ENCODE results near the gene MTG2.
A peak's percentile ranks its signal among the peaks of the same experiment; 100 is the strongest.

The MTG2 gene

DNA sequence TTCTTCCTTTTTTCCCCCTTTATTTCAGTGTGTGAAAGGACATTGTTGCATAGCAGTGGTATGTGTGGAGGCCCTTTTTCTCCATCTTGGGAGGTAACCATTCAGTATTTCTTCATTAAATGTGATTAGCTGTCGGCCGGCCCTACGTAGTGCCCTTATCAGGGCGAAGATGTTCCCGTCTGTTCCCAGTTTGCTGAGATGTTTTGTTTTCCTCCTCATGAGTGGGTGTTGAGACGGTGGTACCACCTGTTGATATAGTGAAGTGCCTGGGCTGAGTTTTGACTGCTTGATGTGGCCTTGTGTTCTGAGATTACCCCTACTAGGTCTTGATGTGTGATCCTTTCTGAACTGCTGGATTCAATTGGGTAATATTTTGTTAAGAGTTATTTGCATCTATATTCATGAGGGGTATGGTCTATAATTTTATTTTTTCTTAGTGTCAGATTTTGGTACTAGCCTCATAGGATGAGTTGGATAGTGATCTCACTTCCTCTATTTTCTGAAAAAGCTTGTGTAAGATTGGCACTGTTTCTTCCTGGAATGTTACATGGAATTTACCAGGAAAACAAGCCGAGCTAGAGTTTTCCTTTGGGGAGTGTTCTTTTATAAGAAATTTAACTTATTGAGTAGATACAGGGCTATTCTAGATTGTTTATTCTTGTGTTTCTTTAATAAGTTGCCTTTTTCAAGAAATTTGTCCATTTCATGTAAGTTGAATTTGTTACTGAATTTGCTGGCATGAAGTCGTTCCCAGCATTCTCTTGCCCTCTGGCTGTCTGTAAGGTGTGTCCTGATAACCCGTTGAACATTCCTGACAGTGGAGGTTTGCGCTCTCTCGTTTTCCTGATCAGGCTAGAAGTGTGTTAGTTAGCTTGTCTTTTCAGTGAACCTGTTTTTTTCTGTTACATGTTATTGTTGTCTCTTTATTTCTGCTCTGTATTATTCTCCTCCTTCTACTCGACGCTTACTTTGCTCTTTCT, 4.3 kb downstream of the MTG2 start:
- DNase-seq = no peak

DNA sequence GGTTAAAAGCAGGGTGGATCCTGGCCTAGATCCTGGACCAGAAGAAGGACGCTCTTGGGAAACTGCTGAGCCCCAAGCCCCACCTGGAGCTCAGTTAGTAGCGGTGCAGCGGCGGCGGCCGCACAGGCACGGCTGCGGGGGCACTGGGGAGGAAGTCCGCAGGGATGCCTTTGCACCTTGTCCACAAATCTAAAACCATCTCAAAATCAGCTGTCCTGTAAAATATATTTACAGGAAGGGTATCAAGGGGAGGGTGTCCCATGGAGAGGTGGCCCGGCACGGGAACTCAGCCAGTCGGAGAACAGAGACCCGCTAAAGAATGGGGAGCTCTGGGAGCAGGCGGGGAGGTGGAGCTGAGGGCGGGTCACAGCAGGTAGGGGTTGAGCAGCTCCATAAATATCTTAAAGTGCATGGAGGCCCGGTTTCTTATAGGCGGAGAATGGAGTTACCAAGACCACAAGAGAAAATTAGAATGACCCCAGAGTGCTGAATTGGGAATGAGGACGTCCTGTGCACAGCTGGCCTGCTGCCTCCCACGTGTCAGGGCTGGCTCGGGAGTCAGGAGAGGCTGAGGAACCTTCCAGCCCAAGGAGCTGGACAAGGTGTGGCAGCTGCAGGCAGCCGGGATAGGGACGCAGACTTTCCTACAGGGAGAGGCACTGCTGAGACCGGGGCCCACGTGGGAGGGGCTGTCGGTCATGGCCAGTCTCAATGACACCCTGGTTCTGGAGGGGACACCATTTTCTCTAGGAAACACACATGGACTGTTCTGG, 8.0 kb downstream of the MTG2 start:
- DNase-seq = no peak

DNA sequence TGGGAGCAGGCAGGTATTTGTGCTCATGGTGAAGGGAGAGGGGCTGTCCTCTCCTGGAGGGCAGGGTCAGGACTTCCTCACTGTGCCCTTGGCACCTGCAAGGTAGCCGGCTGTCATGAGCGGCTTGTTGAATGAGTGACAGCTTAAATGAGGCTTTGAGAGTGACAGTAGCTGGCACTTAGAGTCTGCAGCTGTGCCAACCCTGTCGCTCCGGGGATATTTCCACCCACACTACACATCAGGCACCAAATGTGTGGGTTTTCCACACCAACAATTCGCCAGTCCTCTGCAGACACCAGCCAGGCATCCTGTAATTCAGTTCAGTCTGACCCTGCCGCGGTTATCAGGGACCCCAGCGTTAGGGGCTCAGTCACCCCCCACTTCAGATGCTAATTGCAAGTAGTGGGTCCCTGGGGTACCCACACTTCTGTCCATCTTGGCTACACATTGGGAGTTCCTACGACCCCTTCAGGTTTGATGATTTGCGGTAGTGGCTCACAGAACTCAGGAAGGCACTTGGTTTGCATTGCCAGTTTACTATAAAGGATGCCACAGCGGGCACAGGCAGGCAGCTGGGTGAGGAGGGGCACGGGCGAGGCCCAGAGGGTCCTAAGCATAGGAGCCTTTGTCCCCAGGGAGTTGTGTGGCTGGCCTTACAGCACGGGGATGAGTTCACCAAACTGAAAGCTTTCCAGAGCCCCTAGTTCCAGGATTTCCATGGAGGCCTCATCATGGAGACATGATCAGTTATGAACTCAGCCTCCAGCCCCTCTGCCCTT, 9.1 kb downstream of the MTG2 start:
- DNase-seq = no peak

DNA sequence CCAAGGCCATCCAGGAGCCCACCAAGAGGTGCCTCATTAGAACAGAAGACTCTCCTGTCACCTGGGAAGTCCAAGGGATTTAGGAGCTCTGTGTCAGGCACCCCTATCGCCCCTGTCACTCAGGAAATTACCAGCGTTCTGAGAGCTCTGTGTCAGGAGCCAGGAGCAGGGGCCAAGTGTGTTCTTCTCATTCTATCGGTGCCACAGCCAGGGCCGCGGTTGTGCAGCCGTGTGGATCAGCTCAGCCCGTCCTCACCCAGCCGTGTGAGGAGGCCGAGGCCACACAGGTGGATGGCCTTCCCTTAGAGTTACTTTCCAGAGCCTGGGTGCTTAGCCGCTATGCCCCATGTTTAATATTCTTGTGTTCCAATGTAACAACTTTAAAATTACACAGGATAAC, 9.8 kb downstream of the MTG2 start:
- DNase-seq = no peak

DNA sequence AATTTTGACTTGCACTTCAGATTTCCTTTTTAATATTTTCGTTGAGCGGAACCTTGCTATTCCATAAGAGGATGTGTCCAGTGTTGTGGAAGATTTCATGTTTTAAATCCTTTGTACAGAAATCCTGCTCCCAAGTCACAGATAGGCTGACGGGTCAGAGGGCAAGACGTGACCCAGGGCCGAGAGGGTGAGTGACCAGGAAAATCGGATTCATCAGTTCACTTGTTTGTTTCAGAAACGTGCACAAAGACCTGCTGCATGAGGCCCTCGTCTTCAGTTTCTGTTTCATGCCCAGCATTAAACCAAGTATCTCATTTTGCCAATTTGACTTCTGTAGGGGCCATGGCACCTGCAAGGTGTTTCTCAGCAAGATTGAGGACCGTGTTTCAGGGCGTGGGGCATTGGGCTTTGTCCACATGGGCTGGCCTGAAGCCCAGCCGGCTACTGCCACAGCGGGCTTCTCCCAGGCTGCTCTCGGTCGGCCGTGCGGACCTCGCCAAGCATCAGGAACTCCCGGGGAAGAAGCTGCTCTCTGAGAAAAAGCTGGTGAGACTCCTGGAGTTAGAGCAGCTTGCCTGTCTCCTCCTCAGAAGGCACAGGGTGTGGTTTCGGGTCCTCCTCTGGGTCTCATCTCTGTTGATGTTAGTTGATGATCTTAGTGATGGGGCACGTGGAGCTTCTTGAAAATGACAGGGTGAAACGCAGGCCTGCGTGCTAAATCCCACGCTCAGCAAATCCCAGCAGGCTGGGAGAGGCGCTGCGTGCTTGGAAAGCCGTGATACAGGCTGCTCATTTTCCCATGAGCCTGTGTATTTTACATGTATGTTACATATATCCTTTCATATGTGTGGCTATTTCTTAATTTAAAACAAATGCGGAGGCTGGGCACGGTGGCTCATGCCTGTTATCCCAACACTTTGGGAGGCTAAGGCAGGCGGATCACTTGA, 10.5 kb downstream of the MTG2 start:
- no peak for DNase-seq

DNA sequence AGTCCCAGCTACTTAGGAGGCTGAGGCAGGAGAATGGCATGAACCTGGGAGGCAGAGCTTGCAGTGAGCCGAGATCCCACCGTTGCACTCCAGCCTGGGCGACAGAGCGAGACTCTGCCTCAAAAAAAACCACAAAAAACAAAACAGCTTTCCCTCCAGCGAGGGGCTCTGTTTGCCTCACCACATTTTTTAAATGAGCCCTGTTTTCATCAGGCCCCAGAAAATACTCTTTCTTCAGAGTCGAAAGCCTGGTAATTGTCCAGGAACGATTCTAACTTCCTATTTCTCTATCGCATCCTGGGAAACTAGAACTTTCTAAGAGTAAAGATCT, 12.2 kb downstream of the MTG2 start:
- DNase-seq = no peak

DNA sequence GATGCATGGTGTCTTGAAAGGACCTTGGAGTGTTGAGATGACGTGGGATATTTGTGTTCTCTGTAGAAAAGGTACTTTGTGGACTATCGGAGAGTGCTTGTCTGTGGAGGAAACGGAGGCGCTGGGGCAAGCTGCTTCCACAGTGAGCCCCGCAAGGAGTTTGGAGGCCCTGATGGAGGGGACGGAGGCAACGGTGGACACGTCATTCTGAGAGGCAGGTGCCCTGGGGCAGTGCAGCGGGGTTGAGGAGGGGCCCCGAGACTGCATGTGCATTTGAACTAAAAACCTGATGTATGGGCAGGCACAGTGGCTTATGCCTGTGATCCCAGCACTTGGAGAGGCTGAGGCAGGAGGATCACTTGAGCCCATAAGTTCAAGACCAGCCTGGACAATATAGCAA, 12.9 kb downstream of the MTG2 start:
- no peak for DNase-seq

DNA sequence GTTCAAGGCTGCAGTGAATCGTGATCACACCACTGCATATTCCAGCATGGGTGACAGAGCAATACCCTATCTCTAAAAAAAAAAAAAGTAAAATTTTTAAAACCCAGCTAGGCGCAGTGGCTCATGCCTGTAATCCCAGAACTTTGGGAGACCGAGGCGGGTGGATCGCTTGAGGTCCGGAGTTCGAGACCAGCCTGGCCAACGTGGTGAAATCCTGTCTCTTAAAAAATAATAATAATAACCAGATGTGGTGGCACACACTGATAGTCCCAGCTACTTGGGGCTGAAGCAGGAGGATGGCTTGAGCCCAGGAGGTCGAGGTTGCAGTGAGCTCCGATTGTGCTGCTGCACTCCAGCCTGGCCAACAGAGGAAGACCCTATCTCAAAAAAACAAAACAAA, 13.5 kb downstream of the MTG2 start:
- DNase-seq = no peak

DNA sequence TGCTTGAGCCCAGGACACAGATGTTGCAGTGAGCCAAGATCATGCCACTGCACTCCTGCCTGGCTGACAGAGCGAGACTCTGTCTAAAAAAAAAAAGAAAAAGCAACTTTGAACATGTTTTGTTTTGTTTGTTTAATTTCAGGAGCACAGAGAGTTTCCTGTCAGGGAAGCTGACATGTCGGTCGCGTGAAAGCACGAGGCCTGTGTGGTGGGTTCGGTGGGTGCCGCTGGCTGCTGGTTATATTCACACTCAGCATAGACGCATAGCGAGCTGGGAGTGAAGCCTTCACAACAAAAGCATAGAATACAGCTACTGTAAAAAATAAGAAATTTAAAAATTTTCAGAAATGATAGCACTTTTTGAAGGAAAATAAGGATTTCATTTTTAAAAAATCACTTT, 14.5 kb downstream of the MTG2 start:
- DNase-seq = no peak

DNA sequence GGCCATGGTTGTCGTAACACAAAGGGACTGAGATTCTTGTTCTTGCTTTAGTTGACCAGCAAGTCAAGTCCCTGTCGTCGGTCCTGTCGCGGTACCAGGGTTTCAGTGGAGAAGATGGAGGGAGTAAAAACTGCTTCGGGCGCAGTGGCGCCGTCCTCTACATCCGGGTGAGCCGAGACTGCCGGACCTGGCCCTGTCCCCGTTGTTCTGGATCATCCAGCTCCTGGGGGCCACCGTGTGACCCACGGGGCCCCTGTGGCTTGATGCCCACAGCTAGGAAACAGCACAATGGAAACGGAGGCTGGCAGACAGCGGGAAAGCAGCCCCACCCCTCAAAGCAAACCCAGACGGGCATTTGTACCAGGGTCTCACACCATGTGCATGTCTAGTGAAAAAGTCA, 15.0 kb downstream of the MTG2 start:
- DNase-seq = no peak

DNA sequence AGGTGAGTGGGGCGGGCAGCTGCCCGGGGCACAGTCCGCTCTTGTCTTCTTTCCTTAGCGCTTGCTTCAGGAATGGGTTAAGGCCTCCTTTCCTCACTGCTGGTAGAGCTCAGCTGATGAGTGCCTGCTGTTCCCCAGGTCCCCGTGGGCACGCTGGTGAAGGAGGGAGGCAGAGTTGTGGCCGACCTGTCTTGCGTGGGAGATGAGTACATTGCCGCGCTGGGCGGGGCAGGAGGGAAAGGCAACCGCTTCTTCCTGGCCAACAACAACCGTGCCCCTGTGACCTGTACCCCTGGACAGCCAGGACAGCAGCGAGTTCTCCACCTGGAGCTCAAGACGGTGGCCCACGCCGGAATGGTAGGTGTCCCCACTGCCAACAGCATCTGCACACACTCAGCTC, 15.7 kb downstream of the MTG2 start:
- no peak for DNase-seq

DNA sequence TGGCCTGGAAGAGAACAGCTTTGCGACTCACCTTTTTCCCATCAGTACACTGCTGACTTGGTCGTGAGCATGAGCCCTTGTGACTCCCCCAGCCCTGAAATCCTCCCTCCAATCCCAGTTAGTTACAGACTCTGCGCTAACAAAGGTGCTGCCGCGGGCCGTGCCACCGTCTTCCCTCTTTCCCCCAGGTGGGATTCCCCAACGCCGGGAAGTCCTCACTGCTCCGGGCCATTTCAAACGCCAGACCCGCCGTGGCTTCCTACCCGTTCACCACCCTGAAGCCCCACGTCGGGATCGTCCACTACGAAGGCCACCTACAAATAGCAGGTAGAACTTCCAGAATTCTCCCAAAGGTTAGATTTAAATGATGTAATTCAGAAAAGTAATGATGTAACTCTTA, 16.1 kb downstream of the MTG2 start:
- DNase-seq = no peak

DNA sequence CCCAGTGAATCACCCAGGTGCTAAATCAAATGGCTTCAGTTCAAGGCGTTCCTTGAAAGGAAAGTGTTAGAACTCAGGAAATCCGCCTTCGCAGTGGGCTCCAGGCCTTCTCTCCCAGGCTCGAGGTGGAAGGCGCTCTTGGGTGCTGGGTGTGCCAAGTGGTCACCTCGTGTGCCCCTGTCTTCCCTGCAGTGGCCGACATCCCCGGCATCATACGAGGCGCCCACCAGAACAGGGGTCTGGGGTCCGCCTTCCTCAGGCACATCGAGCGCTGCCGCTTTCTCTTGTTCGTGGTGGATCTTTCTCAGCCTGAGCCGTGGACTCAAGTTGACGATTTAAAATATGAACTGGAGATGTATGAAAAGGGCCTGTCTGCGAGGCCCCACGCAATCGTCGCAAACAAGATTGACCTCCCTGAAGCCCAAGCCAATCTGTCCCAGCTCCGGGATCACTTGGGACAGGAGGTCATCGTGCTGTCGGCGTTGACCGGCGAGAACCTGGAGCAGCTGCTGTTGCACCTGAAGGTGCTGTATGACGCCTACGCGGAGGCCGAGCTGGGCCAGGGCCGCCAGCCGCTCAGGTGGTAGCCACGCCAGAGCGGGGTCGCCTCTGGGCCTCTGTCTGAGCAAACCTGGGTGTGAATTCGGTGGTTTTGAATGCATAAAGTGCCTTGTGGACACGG, 17.8 kb downstream of the MTG2 start:
- no peak for DNase-seq

DNA sequence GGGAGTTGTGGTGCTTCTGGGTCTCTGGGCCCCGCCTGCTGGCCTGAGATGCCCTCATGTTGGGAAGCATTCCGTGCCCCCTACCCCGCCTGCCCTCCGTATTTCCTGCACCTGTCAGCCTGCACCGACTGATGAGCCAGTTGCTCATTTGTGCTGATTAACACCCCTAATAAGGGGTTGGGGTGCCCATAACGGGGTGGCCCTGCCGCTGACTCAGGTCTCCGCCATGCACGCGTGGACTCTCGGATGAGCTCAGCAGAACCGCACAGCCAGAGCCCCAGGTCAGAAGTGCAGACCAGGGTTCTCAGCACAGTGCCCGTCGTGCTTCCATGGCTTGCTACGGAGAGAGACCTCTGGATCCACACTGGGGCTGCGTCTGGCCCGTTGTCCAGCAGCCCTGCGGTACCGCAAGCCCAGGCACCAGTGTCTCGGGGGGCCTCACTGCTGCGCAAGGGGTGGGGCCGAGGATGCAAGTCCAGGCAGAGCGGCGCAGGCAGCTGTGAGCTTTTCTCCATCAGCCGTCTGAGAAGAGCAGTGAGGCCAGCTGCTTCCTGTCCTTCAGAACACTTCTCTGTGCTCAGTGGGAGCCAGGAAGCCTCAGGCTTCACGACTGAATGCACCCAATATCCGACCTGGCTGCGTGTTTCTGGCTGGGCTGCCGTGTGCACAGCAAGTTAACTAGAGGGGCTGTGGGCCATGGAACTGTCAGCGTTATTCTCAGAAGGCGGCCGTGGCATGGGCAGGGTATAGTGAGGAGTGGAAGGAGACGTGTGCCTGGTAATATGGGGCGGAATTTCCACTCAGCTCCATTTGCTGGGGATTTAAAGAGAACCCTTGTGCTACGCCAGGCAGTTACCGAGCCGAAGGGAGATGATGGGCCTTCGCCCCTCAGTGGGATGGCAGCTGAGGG, 18.6 kb downstream of the MTG2 start:
- DNase-seq = peak; percentile 69

DNA sequence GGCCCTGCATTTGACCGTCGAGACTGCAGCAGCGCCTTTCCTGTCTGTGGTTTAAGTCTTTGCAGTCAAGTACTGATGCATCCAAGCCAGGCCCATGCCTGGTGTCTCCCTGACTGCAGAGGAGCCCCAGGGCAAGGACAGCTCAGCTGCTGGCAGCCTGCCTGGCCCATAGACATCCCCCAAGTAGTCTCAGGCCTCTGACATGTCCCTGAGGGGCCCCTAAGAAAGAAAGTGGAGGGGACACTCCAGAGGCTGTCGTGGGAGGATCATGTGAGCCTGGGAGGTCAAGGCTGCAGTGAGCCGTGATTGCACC, 19.2 kb downstream of the MTG2 start:
- no peak for DNase-seq

DNA sequence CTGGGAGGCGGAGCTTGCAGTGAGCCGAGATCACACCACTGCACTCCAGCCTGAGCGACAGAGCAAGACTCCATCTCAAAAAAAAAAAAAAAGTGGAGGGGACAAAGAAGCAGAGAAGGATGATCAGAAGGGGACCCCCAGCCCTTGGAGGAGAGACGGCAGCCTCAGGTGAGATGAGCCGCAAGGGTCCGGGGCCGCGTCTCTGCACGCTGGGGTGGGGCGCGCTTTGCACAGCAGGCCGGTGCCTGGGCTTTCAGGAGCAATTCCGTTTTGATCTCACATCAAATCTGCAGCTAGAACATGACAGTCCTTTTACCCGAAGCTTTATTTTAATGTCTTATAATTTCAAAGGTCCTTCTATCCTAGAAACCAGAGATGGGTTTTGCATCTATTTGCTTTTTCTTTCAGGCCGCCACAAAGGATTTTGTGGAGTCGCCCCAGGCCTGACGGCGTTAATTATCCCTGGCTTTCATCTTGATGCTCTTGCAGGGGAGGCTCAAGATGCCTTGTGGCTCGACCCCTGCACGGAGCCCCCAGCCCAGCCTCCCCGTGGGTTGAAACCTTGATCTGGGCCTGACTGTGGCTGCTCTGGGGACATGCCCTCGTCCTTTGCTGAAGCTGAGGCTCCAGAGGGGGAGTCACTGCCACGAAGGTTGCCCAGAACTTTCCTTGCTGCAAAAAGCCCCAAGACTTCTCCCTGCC, 20.0 kb downstream of the MTG2 start:
- DNase-seq = no peak

DNA sequence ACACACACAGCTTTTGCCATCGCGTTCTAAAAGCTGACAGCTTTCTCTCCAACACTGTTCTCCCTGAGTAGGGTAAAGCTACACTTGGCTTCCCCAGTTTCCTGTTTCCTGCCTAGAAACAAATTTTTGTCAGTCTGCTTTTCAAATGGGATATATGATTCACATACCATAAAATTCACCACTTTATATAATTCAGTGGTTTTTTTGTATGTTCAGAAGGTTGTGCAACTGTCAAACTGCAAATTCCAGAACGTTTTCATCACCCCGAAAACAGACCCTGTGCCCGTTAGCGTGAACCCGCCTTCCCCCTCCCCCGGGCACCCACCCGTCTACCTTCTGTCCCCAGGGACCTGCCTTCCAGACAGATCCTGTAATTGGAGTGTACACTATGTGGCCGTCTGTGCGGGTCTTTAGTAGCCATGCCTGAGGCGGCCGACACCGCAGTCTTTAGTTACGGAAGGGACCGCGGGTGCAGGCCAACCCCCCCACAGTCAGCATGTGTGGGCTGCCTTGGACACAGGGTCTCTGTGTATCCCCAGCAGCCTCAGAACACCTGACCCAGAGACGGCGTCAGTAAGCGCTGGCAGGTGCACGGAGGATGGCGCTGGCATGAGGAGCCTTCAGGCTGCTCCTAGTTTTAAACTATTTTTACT, 20.7 kb downstream of the MTG2 start:
- no peak for DNase-seq

DNA sequence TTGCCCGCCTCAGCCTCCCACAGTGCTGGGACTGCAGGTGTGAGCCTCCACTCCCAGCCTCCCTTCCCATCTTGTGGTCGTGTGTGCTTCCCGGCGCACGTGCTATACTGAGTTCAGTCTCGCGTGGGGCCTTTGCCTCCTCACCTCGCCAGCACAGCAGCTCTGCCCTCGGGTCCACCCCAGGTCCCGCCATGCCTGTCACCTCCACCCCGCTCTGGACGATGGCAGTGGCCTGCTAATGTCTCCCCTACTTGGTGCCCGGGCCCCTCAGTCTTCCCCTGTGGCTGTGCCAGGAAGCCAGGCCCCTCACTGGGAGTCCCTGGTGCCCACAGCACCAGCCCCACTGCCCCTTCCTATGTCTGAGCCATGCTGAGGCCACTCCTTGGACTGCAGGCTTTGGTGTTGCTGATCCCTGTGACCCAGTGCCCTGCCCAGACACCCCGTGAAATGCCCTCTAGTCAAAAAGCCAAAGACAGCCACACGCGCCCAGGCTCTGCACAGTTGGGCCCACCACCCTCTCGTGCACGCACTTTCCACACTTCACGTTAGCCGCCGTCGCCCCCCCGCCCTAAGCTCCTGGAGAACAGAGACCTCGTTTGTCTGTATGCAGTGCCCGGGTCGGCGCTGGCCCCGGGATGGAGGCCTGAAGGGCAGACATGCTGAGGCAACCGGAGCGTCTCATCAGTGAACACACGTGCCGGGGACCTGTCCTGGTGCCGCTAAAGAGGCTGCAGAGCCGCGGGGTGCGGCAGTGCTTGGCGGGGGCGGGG, 23.0 kb downstream of the MTG2 start:
- no peak for DNase-seq

DNA sequence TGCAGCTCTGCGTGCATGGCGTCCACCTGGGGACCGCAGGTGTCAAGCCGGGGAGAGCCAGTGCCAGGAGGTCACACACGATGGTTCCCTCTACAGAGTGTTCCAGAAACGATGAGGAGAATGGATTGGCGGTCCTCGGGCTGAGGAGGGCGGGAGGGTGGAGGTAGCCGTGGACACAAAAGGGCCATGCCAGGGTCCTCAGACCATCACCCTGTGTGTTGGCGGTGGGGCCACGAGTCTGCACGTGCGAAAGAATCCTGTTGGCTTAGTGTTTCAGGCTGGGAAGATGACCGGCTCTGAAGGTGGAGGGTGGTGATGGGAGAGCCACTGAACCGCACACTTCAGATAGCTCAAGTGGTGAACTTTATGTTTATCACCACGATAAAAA, 23.6 kb downstream of the MTG2 start:
- no peak for DNase-seq

All from NCI-H1092 (cell line).